Trophoblast cell (in vitro differentiated cells and primary cell): ENCODE results near the gene MPZL3. TPM values are rescaled to one million over a fixed set of nuclear protein-coding genes. Genes with fewer than 3 reads are reported as not detected.

ENCODE experiments used
- DNase-seq, 2 donors: peaks; one replicate each; pipeline ENCODE4 v3.0.0-alpha.2; 2016
- H2AFZ ChIP-seq: 2 replicates; pipeline ENCODE4 v1.6.1; 2013; ENCODE audit warnings: low read length, moderate library complexity, mild to moderate bottlenecking; ENCODE audit not compliant: insufficient read depth, poor library complexity
- H2AK5ac ChIP-seq: 2 replicates; pipeline ENCODE4 v1.6.1; 2013; ENCODE audit warnings: mild to moderate bottlenecking, low read length
- H2BK120ac ChIP-seq: 2 replicates; pipeline ENCODE4 v1.6.1; 2013; ENCODE audit warnings: low read length, mild to moderate bottlenecking, moderate library complexity; ENCODE audit not compliant: insufficient read depth, poor library complexity
- H2BK12ac ChIP-seq: 2 replicates; pipeline ENCODE4 v1.6.1; 2013; ENCODE audit warnings: mild to moderate bottlenecking, low read length, moderate library complexity
- H2BK5ac ChIP-seq: 2 replicates; pipeline ENCODE4 v1.6.1; 2013; ENCODE audit warnings: low read length, low read depth, moderate library complexity, mild to moderate bottlenecking; ENCODE audit not compliant: poor library complexity
- H3K14ac ChIP-seq: 2 replicates; pipeline ENCODE4 v1.6.1; 2013; ENCODE audit warnings: mild to moderate bottlenecking, low read length
- H3K18ac ChIP-seq: 2 replicates; pipeline ENCODE4 v1.6.1; 2013; ENCODE audit warnings: mild to moderate bottlenecking, low read length
- H3K23ac ChIP-seq: 2 replicates; pipeline ENCODE4 v1.6.1; 2013; ENCODE audit warnings: low read length
- H3K27ac ChIP-seq: 2 replicates; pipeline ENCODE4 v1.5.1; 2013; ENCODE audit warnings: low read depth, mild to moderate bottlenecking, inconsistent platforms, low read length, moderate library complexity
- H3K27me3 ChIP-seq: 2 replicates; pipeline ENCODE4 v1.6.1; 2013; ENCODE audit warnings: inconsistent platforms, mild to moderate bottlenecking, low read length, moderate library complexity; ENCODE audit not compliant: insufficient read depth
- H3K36me3 ChIP-seq, 2 experiments: 1 replicate in 1 of 2; 2 replicates in 1 of 2; pipeline ENCODE4 v1.6.1; 2013; ENCODE audit warnings: low read length in 2 of 2, mild to moderate bottlenecking in 2 of 2, moderate library complexity in 1 of 2; ENCODE audit not compliant: insufficient read depth in 2 of 2, control insufficient read depth in 1 of 2
- H3K4ac ChIP-seq: 2 replicates; pipeline ENCODE4 v1.6.1; 2013; ENCODE audit warnings: low read depth, mild to moderate bottlenecking, low read length, moderate library complexity
- H3K4me1 ChIP-seq, 2 experiments: 1 replicate in 1 of 2; 2 replicates in 1 of 2; pipeline ENCODE4 v1.6.1; 2013; ENCODE audit warnings: low read length in 2 of 2, mild to moderate bottlenecking in 2 of 2, moderate library complexity in 1 of 2; ENCODE audit not compliant: insufficient read depth in 2 of 2, control insufficient read depth in 1 of 2
- H3K4me2 ChIP-seq: 2 replicates; pipeline ENCODE4 v1.6.1; 2013; ENCODE audit warnings: inconsistent platforms, mild to moderate bottlenecking, low read length, moderate library complexity
- H3K4me3 ChIP-seq: 2 replicates; pipeline ENCODE4 v1.5.1; 2013; ENCODE audit warnings: mild to moderate bottlenecking, low read depth, low read length, inconsistent platforms
- H3K79me1 ChIP-seq: one replicate; pipeline ENCODE4 v1.6.1; 2013; ENCODE audit warnings: low read length
- H3K79me2 ChIP-seq: 2 replicates; pipeline ENCODE4 v1.6.1; 2013; ENCODE audit warnings: low read length, mild to moderate bottlenecking; ENCODE audit not compliant: control insufficient read depth, insufficient read depth, poor library complexity
- H3K9ac ChIP-seq: 2 replicates; pipeline ENCODE4 v1.6.1; 2013; ENCODE audit warnings: mild to moderate bottlenecking, low read length
- H3K9me3 ChIP-seq: 2 replicates; pipeline ENCODE4 v1.6.1; 2013; ENCODE audit warnings: low read depth, mild to moderate bottlenecking, control low read depth, inconsistent platforms, low read length; ENCODE audit not compliant: insufficient read depth
- H4K12ac ChIP-seq: 2 replicates; pipeline ENCODE4 v1.6.1; 2013; ENCODE audit warnings: low read depth, mild to moderate bottlenecking, low read length, moderate library complexity
- H4K8ac ChIP-seq: 2 replicates; pipeline ENCODE4 v1.6.1; 2013; ENCODE audit warnings: low read depth, mild to moderate bottlenecking, low read length, moderate library complexity
- H4K91ac ChIP-seq: one replicate; pipeline ENCODE4 v1.6.1; 2013; ENCODE audit warnings: low read depth, mild to moderate bottlenecking, low read length, moderate library complexity
- WGBS: extraction: QIAGEN DNeasy Blood & Tissue Kit; methylation state at CpG from one replicate; pipeline ENCODE4 v1.1.7; 2013; ENCODE audit warnings: missing lambda C conversion rate; ENCODE audit not compliant: insufficient read length, insufficient coverage; ENCODE audit errors: extremely low coverage; 5-methylcytosine and 5-hydroxymethylcytosine counted together
- polyA plus RNA-seq: library from polyadenylated mRNA; stranded (reverse); fragments of 200-250 nt; gene quantifications from 2 replicates; pipeline ENCODE4 v1.2.3, GENCODE V29; 2013

The MPZL3 gene, protein sequence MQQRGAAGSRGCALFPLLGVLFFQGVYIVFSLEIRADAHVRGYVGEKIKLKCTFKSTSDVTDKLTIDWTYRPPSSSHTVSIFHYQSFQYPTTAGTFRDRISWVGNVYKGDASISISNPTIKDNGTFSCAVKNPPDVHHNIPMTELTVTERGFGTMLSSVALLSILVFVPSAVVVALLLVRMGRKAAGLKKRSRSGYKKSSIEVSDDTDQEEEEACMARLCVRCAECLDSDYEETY
- 1.5 and 1.8 TPM in 2 replicates for polyA plus RNA-seq

DNA sequence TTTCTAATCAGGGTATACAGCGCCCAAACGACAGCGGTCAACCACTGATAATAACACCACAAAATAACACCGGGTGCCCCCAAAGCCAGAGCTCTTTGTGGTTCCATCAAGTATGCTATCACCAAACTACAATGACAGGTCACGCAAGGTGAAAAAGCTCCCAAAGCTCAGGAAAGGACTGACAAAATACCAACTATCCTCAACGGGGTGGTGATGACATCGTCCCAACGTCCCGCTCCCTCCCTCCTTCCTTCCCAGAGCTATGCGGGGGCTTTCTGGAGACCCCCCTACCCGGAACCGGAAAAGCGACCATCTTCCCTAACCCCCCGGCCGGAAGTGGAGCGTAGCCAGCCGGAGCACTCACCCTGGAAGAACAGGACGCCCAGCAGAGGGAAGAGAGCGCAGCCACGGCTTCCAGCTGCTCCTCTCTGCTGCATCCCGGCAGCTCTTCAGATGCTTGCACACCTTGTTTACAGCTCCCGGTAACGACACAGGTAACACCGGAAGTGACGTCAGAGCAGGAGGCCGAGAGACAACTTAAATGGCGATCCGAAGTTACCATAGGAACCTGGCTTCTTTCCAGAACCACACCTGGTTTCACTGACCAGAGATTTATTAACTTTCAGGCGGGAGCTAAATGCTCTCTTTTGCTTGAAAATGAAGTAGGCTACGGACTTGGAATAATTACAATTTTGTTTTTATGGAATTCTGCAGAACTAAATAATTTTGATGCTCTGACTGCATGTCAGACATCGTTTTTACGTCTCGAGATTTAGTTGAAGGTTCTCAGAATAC, at the start of gene MPZL3:
Gene MPZL3 (minus strand): TSS at position 508 of the 795 bp plus-strand sequence. CDS start 71 bp downstream, at position 437.
- peak within 1 kb of the TSS; percentile 90 for H2BK12ac ChIP-seq
- peak within 1 kb of the TSS; percentile 90 for H2BK5ac ChIP-seq
- peak within 1 kb of the TSS; percentile 92 for H3K4ac ChIP-seq
- H4K91ac ChIP-seq, result peak within 1 kb of the TSS; percentile 100
- H3K18ac ChIP-seq, result peak within 1 kb of the TSS; percentile 89
- no peaks in the 10 kb centered on the region for H3K36me3 ChIP-seq
- peak within 1 kb of the TSS; percentile 82 for H3K4me2 ChIP-seq
- H4K12ac ChIP-seq, result peak within 1 kb of the TSS; percentile 100
- peak within 1 kb of the TSS; percentile 78 for H3K9ac ChIP-seq
- peak within 1 kb of the TSS; percentile 92 for H3K4me3 ChIP-seq
- H3K14ac ChIP-seq, result peak within 1 kb of the TSS; percentile 98
- peak within 1 kb of the TSS; percentile 98 for H2BK120ac ChIP-seq
- H3K27ac ChIP-seq, result peak within 1 kb of the TSS; percentile 95
- H3K27me3 ChIP-seq, result no peaks in the 10 kb centered on the region
- H3K23ac ChIP-seq, result no peak within 1 kb of the TSS
- peak within 1 kb of the TSS; percentile 100 for H2AFZ ChIP-seq
- peaks cover 2% of the 10 kb centered on the region for H3K9me3 ChIP-seq
- no CpG with 5 or more reads among the region's 33 CpGs for WGBS
- H3K4me1 ChIP-seq, result no peaks in the 10 kb centered on the region
- peaks cover 3% of the 10 kb centered on the region for H3K79me2 ChIP-seq
- DNase-seq, result peak; percentile 75 to 87
- H4K8ac ChIP-seq, result peak within 1 kb of the TSS; percentile 100
- H3K79me1 ChIP-seq, result peaks cover 5% of the 10 kb centered on the region
- no peak within 1 kb of the TSS for H2AK5ac ChIP-seq

DNA sequence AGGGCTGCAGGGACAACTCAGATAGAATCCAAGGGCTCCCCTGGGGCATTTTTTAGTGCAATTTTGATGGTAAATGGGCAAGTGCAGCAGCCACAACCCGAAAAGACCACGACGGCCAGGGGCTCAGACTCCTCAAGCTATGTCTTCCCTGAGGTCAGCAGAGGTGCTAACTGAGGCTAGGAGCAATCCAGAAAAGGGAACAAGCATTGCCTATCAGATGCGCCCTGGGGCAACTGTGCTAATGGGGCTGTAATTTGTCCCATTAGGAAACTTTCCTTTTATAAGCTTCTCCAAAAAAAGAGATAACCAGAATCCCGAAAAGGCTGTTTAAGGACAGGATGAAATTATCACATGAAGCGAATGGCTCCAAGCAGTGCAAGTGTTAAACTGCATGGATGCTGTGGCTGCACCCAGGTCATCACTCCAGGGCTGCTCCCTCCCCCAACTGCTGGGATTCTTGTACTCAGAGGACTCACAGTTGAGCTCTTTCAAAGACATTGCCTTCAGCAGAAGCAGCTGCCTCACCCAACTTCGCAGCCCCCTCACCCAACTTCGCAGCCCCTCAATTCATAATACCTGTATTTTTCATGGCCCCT, 49.5 kb upstream of the MPZL3 start:
- DNase-seq, result no peak
- no peak overlapping the region for H2AFZ ChIP-seq
- no peak overlapping the region for H2BK12ac ChIP-seq
- H3K23ac ChIP-seq, result no peak overlapping the region
- no peak overlapping the region for H3K27ac ChIP-seq
- no peak overlapping the region for H2BK120ac ChIP-seq
- H3K4ac ChIP-seq, result no peak overlapping the region
- H3K79me1 ChIP-seq, result no peaks in the 10 kb centered on the region
- H3K4me3 ChIP-seq, result no peak overlapping the region
- WGBS, result no CpG with 5 or more reads among the region's 8 CpGs
- no peak overlapping the region for H3K14ac ChIP-seq
- no peak overlapping the region for H4K12ac ChIP-seq
- H3K4me1 ChIP-seq, result no peaks in the 10 kb centered on the region
- no peak overlapping the region for H2AK5ac ChIP-seq
- H3K79me2 ChIP-seq, result no peaks in the 10 kb centered on the region
- no peak overlapping the region for H3K9ac ChIP-seq
- no peak overlapping the region for H4K8ac ChIP-seq
- H3K9me3 ChIP-seq, result no peaks in the 10 kb centered on the region
- no peaks in the 10 kb centered on the region for H3K36me3 ChIP-seq
- H3K4me2 ChIP-seq, result no peak overlapping the region
- no peak overlapping the region for H2BK5ac ChIP-seq
- no peak overlapping the region for H4K91ac ChIP-seq
- no peak overlapping the region for H3K18ac ChIP-seq
- no peaks in the 10 kb centered on the region for H3K27me3 ChIP-seq

DNA sequence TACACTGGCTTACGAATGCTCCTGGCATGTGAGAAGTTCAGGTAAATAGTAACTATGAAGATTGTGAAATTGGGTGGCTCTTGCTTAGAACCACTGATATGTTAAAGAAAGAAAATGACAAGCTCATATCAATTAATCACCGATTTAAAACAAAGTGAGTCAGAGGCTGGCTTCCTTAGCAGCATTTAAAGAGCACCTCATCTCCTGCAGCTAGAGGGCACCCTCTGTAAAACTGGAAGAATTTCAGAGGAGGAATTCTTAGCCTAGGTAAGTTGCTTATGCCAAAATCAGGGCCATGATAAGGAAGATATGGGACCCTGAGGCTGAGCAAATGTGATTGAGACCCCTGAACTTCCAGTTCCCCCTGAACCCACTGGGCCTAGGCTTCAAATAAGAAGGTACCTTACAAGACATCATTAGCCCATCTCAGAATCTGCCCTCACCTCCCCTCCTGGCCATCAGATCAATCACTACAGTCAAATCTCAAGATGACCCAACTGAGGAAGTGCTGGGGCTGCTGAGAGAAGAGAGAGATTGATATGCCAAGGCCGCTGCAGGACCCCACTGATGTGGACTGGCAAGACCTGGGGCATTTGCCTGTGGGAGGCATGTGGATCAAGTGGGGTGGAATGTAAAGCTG, 43.8 kb upstream of the MPZL3 start:
- Histone ChIP-seq H3K18ac (no peak overlapping the region), H3K4me1 (no peaks in the 10 kb centered on the region), H3K9ac (no peak overlapping the region), H3K4ac (no peak overlapping the region), H2AK5ac (no peak overlapping the region), H4K91ac (no peak overlapping the region), H2BK12ac (no peak overlapping the region), H4K12ac (no peak overlapping the region), H3K23ac (no peak overlapping the region), H2AFZ (no peak overlapping the region), H3K27ac (no peak overlapping the region), H3K36me3 (no peaks in the 10 kb centered on the region), H4K8ac (no peak overlapping the region), H2BK5ac (no peak overlapping the region), H3K4me3 (no peak overlapping the region), H3K27me3 (no peaks in the 10 kb centered on the region), H3K79me2 (no peaks in the 10 kb centered on the region), H3K79me1 (no peaks in the 10 kb centered on the region), H3K14ac (no peak overlapping the region), H3K4me2 (no peak overlapping the region), H3K9me3 (peaks cover 2% of the 10 kb centered on the region), H2BK120ac (no peak overlapping the region)
- DNase-seq, result peak in 1 of 2 donors; percentile 37
- no CpG with 5 or more reads among the region's 3 CpGs for WGBS

DNA sequence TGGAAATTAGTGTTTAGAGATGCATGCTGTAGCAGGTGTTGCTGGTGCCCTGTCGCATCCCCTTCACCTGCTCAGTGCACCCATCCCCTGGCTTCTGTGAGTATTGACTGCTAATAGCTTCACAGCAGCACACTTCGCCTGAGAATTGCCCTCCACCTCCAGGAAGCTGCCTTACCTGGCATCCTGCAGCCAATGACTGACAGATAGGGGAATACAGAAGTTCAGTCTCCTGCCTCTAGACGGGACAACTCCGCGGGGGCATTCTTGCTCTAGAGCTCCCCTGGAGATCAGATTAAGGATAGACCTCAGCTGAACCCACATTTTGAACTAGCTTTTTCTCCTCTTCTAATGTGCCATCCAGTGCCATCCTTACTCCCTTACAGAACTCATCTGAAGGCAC, 43.0 kb upstream of the MPZL3 start:
- Histone ChIP-seq H3K27me3 (no peaks in the 10 kb centered on the region), H3K4me1 (no peaks in the 10 kb centered on the region), H4K12ac (no peak overlapping the region), H3K79me1 (no peaks in the 10 kb centered on the region), H3K9ac (no peak overlapping the region), H2BK120ac (no peak overlapping the region), H2BK12ac (no peak overlapping the region), H2AK5ac (no peak overlapping the region), H3K4me2 (no peak overlapping the region), H4K91ac (no peak overlapping the region), H3K4me3 (no peak overlapping the region), H4K8ac (no peak overlapping the region), H3K79me2 (no peaks in the 10 kb centered on the region), H3K4ac (no peak overlapping the region), H3K27ac (no peak overlapping the region), H3K9me3 (peaks cover 2% of the 10 kb centered on the region), H3K23ac (no peak overlapping the region), H2BK5ac (no peak overlapping the region), H2AFZ (no peak overlapping the region), H3K18ac (no peak overlapping the region), H3K36me3 (no peaks in the 10 kb centered on the region), H3K14ac (no peak overlapping the region)
- no peak for DNase-seq
- no CpG with 5 or more reads among the region's 5 CpGs for WGBS
